ENCODE measurements around the gene BAG3.

DNA sequence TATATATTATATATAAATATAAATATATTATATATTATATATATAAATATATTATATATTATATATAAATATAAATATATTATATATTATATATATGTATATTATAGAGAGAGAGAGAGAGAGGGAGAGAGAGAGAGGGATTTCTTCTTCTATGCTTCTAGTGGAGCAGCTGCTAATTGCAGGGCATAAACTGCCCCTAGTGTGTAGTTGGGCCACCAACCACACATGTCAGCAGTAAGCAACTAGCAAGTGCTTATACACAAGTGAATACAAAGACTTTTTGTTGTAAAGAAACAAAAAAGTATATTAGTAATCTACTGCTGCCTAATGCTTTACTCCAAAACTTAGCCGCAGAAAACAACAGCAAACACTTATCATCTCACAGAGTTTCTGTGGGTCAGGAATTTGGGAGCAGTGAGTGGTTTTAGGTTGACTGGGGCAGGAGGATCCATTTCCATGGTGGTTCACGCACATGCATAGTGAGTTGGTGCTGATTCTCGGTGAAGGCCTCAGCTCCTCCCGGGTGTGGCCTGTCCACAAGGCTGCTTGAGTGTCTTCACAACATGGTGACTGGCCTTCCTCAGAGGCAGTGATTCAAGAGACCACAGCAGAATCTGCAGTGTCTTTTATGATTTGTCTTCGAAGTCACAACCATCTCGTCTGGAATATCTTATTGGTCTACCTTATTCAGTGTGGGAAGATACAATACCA, 25.5 kb upstream of the BAG3 start:
- TF ChIP-seq TAF1 (IDR thresholded peaks at IDR 0.05; ENCODE audit: borderline replicate concordance, low read depth, low read length) (no peak), POLR2A (IDR thresholded peaks at IDR 0.05; ENCODE audit: low read depth, low read length) (no peak), POLR2AphosphoS5 (IDR thresholded peaks at IDR 0.05; ENCODE audit: low read depth, low read length) (no peak)

All from GM12892 (cell line).